Hair follicular keratinocyte (primary cell): Measurements from ENCODE around the gene SNX7. TPM values are rescaled to one million over a fixed set of nuclear protein-coding genes. Genes with fewer than 3 reads are reported as not detected.

Experiments
- total RNA-seq: library from RNA; depleted of rRNA; stranded (reverse); fragments of >200 nt; gene quantifications from 2 replicates; pipeline ENCODE4 v1.2.3, GENCODE V29; 2015

Gene SNX7
- 44.7 and 47.2 TPM in 2 replicates for total RNA-seq

DNA sequence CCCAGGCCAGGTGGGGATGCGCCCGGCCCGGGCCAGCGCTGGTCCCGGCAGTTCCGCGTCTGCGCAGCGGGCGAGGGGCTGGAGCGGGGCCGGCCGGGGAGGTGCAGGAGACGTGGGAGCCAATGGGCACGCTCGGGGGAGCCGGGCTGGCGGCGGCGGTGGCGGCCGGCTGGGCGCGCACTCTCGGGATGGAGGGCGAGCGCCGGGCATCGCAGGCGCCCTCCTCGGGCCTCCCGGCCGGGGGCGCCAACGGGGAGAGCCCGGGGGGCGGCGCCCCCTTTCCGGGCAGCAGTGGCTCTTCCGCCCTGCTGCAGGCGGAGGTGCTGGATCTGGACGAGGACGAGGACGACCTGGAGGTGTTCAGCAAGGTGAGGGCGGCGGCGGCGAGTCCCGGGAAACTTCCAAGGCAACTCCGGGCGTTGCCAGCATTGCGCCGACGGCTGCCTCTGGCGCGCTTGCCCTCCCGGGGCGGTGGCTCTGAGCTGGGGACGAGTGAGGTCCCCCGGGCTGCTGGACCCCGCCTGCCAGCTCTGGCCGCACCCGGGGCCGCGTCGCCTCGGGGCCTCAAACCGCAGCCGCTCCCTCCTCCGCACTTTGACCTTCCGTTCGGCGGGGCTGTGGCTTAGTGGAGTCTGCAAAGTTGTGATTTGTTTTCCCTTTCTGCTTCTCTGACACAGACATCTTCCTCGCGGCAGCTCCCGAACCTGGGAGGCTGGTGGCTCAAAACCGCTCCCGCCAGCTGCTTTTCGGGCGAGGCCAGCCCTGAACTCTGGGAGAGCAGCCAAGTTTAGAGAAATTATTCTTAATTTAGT, at the start of gene SNX7:
Gene SNX7 (plus strand): TSS at position 178 of the 812 bp plus-strand sequence. CDS start 11 bp downstream, at position 189.

